GM21515 (cell line): Measurements from ENCODE around the gene ATRN.

Experiments
- ATAC-seq: cut with Tn5 transposase; IDR thresholded peaks from one replicate; pipeline ENCODE4 v1.9.1; 2021; ENCODE audit not compliant: unreplicated experiment

ATRN gene

DNA sequence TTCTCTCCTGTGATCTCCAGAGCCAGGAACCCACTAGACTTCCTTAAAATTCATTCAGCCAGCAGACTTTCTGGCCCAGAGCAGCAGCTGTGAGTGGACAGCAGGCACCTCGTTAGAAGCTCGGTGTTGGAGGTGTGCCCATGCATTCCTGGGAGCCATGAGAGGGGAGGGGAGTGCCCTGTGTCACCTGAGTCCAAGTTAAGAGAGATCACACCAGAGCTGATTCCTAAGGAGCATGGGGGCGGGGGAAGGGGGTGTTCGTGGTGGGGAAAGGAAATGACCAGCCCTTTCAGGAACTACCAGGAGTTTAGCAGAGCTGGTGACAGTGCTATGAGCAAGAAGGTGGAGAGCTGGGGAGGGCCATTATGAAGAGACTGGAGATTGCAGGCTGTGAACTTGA is 145.4 kb downstream of the ATRN start:
- ATAC-seq: no peak

DNA sequence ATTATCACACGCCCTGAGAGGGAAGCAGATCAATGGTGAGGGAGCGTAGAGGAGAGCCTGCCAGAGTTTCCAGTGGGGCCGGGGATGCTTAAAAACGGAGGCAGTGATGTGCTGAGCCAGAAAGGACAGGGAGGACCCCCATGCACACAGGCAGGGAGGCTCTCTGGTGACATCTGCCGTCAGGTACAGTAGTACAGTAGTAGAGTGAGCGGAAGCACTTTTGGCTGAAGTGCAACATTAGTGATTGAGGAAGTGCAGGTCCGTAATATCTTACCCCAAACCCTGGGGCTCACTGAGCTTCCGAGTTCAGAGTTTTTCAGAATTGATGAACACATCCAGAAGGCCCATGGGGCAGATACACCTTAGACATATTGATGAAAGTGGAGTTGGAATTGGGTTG is 150.3 kb downstream of the ATRN start:
- ATAC-seq: no peak

DNA sequence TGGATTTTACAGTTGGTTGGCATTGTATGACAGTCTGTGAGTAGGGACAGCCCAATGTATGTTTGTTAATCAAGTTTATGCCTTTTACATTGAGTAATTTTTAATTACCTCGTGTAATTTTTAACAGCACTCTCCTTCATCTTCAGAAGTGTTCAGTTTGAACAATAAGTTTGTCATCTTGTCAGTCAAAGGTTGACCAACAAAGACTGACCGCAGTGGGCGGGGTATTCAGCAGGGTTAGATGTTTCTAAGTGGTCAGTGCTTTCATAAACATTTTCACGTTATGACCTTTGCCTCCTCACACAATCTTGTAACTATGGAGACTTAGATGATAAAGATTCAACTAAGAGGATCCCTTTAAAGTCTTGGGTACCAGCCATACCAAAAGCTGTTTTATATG is 151.6 kb downstream of the ATRN start:
- no peak for ATAC-seq

DNA sequence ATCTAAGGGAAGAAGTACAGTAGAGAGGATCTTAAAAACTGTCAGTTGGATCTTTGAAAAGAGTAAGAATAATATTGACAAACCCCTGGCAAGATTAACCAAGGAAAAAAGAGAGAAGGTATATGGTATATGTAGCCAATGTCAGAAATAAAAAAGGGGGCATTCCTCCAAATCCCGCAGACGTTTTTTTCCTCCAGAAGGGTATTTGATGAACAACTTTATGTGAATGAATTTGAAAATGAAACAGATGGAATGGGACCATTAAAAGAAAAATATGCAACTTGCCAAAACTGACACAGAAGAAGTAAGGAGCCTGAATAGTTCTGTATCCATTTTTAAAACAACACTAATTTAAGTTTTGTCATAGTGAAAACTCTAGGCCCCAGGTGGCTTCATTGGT is 156.7 kb downstream of the ATRN start:
- ATAC-seq: no peak

DNA sequence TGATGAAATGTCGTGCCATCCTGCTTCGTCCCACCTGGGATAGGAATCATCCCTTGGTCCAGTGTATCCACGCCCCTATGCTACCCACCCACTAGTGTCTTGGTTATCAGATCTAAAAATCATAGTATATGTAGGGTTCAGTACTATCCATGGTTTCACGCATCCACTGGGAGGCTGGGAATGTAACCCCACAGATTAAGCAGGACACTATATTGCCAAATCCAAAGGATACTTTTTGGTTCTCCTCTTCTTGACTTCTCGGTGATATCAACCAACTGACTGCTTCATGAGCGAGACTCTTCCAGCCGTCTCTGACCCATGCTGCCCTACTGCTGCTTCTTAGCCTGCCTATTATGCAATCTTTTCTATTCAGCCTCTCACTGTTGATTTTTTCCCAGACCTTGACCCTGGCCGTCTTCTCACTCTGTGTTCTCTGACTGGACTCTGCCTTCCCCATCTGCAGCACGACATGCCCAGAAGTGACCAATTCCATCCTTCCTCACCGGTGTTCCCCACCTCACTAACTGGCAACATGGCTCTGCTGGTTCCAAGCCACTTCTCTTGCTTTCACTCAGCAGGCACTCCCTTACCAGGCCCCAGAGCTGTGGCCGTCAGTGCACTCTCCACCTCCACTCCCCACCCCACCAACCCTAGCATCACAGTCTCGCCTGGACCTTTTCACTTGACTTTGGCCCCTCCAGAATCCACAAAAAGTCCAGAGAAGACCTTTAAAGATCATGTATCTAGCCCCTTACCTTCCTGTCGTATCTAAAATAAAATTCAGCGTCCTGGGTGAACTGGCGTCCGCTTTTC is 157.9 kb downstream of the ATRN start:
- no peak for ATAC-seq

DNA sequence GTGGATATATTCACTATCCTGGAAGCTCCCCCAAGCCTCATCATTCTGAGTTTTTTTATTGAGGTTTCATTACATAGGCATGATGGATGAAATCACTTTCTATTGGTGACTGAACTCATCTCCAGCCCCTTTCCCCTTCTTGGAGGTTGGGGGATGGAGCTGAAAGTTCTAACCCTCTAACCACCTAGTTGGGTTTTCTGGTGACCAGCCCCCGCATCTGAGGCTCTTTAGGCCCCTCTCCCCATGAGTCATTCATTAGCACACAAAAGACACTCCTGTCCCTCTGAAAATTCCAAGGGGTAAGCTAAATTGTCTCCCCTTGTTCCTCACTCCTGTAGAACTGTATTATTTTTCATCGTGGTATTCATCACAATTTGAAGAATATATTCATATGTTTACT is 159.1 kb downstream of the ATRN start:
- no peak for ATAC-seq

DNA sequence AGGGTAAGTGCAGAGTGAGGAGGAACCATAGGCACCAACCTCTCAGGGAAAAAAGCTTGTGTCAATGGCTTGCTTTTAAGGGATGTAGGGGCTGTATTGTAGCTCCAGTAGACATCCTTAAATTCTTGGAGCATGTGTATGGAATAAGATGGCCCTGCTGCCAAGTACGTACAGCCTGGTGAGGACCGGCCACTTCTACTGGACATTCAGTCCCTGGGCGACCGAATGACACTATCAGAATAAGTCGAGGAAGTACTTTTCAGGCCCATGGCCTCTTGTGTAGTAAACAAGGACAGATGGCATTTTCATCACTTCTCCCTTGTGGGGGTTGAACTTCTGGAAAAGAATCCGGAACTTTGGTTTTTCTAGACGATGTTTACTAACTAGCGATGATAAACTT is 159.6 kb downstream of the ATRN start:
- no peak for ATAC-seq

DNA sequence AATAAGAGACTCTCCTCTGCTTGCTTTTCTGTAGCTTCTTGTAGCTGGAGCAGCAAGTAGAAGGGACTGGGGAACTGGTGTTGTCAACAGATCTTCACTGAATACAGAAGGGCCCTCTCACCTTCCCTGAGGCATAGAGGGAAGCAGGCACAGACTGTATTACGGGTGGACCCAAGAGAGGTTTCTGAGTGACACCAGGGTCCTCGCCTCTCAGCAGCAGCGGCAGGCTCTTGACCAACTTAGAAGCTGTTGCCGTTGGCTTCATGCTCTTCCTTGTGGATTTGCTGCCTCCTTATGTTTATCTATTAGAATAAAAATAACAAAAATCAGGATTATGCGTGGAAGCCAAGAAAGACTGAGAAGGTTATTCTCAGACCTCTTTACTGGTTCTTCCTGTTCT is 160.7 kb downstream of the ATRN start:
- ATAC-seq: no peak

DNA sequence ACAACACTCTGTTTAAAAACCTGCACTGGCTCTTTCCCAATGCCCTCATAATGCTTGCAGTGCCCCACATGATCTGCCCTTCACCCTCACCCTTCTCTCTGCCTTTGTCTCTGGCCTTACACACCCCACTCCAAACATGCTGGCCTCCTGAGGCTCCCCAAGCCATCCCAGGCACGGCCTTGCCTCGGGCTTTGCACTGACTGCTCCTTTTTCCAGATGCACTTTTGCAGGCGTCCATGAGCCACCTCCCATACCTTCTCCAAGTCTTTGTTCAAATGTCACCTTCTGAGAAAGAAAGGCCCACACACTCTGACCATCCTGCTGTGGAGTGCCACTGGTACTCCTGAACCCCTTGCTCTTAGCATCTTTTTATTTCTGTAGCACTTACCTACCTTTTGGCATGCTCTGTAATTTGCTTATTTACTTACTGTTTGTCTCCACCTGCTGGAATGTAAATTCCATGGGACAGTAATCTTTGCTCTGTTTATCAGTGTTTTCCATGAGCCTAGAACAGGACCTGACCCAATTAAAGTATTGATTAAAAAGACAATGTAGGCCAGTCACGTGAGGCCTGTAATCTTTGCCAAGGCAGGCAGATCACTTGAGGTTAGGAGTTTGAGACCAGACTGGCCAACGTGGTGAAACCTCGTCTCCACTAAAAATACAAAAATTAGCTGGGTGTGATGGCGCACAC is 161.6 kb downstream of the ATRN start:
- no peak for ATAC-seq

DNA sequence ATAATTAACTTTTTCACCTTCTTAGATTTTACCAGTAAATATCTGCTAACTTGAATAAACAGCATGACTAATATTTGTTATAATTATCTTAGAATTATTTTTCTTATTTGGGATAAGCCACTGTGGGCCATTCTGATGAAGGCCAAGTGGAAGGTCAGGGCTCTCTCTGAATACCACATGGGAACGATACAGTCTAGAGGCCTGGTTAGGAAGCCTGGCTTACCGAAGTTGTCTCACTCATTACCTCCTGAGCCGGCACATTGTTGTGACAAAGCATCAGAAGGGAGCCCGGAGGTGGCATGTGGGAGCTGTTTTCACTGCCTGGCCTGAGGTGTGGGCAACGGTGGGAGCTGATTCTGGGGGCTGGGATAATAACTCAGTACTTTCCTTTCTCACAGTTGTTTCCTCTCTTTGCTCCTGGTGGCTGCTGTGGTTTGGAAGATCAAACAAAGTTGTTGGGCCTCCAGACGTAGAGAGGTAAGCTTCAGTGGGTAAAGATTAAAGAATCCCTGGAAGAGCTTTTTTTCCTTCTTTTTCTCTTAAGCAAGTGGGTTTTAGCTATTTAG is 163.2 kb downstream of the ATRN start:
- ATAC-seq: no peak

DNA sequence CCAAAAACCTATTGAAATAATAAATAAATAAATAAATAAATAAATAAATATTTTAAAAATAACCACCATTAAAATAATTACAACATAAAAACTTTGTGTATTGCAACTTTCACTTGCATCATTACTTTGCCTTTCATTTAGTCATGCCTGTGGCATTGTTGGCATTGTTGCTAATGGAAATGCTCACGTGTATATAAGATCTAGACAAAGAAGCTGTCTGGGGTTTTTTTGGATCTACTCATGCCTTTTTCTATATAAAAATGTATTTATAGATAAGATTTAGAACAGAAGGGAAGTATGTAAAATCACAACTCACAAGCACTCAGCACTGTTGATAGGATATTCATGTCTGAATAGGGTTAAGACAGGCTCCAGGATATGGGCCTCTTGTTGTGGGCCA is 164.5 kb downstream of the ATRN start:
- no peak for ATAC-seq

DNA sequence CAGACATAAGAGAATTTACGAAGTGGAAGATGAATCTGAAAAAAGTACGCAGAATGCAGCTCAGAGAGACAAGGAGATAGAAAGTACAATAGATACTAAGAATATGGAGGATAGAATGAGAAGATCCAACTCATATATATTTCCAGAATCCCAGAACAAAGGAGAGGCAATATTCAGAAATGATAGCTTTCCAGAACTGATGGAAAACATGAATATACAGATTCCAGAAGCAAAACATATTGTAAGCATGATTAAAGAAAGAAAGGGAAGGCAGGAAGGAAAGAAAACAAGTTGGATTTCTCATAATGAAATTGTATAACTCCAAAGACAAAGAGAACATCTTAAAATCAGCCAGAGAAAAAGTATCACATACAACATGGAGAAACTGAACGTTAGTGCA is 169.4 kb downstream of the ATRN start:
- ATAC-seq: no peak

DNA sequence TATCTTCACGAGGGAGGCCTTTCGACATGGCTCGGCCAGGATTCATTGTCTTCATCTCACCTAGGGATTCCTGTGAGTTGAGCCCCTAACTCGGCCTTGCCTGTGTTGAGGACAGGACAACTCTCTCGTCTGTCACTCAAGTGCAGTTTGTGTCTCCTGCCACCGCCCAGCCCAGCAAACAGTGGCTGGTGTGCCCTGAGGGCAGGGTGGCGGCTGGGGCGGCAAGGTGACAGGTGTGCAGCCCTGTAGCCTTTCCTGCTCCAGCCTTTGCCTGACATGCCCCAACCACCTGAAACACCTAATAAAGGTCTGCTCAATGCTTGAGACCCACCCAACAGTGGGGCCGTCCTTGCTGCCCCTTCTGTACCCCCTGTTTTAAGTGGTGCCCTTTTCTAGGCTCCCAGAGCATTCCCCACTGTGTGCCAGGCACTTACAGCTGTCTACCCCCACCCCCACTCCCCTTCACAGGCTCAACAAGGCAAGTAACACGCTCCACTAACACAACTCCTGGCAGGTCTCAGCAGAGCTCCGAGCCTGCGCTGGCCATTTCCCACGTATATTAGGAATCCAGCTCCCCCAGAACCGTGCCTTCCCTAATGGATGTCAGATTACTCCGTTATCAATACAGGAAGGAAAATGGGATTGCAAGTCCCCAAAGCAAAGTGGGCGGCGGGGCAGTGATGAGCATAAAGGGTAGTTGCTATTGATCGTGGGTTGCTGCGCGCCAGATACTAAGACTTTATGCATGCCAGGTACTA is 174.7 kb downstream of the ATRN start:
- ATAC-seq: no peak

DNA sequence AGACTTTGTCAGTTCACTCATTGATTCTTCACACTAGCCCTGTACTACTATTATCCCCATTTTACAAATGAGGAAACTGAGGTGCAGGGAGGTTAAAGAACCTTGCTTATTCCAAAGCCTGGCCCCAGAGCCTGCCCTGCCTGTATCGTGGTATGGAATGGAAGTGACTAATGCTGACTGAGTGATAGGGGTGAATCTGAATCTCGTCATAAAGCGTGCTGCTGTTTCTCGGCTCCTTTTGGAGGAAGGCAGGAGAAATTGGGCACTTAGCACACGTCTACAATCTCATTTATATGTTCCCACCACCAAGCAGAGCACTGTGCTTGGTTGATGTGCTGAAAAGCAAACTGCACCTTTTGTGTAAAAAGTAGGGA is 175.2 kb downstream of the ATRN start:
- ATAC-seq: no peak

DNA sequence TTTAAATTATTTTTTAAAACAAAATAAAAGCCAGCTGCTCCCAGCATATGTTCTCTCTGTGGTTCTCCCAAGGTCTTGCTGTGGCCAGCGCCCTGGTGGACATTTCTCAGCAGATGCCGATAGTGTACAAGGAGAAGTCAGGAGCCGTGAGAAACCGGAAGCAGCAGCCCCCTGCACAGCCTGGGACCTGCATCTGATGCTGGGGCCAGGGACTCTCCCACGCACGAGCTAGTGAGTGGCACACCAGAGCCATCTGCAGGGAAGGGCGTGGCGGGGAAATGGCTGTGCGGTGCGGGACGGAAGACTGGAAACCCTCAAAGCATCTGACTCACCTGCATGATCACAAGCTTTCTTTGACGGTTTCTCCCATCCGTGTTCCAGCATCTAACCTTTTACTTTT is 175.8 kb downstream of the ATRN start:
- ATAC-seq: no peak

DNA sequence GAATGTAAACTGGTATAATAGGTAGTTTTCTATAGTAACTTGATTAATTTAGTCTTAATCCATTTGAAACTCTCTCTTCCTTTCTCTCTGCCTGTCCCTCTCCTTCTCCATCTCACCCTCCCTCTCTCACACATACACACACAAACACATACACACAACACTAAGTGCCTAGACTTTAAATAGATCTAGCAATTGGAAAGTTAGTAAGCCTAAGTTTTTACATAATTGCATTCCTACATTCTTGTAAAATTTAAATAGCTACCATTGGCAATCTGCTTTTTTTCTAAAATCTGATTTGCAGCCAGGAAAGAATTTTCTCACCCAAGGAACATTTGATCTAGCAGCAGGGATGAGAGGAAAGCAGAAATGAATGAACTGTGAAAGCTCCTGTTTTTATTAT is 176.7 kb downstream of the ATRN start:
- ATAC-seq: no peak

DNA sequence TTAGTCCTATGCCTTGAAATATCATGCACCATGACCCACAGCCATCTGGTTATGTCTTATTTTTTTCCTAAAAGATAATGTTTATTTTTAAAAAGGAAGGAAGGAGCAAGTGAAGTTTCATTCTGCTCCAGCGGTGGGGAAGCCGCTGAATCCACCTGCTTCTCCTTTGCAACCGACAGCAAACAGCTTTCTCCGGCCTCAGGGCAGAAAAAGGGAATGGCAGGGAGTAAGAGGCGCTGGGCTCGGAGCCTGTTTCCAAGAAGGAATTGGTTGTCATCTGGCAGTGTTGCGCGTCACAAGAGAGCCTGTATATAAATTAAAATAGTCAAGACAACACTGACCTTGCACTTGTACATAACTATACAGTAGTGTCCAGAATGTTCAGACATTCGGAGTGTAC is 178.1 kb downstream of the ATRN start:
- ATAC-seq: no peak

DNA sequence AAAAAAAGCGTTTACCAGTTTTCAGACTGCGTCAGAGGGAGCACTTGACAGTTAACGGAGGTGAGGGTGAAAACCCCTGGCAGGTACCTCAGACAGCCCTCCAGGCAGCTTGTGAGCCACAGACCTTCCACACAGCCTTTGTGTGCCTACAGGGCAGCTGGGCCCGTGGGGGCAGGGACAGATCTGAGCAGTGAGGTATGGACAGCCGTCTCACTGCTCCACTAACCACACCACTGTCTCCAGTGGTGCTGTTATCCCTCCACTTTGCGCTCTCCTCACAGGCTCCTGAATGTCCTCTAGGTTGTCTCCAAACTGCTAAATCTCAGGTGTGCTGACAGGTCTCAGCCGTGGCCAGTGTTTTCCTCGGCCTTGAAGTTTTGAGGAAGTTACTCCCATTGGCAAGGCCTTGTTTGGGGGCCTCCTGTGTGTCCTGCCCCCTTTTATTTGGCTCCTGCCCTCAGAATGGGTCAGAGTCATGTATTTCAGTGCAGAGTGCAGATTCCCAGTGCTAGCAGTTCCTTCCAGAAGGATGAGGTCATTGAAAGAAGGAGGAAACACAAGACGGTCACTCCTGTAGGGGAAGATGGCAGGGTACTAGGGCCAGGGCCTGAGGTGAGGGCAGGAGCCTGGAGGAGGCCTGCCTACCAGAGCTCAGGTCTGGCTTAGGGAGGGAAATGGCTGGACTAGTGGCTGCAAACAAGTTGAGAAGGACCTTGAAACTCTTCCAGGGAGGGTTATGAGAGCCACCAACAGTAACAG is 180.6 kb downstream of the ATRN start:
- no peak for ATAC-seq

DNA sequence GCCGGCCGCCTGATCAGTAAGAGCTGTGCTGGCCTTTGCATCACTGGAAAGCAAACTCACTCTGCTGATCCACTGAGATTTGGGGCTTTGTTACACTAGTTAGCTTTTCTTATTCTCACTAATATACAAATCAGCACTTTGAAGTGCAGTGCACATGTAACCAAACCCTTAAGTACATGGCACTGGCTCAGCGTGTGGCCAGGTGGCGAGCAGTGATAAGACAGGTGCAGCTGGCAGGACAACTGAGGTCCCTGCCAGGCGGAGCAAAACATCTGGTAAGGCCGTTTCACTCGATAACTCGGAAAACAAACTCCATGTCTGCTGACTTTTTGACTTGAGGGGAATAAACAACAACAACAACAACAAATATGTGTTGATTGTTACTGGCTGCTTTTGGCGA is 181.4 kb downstream of the ATRN start:
- no peak for ATAC-seq

DNA sequence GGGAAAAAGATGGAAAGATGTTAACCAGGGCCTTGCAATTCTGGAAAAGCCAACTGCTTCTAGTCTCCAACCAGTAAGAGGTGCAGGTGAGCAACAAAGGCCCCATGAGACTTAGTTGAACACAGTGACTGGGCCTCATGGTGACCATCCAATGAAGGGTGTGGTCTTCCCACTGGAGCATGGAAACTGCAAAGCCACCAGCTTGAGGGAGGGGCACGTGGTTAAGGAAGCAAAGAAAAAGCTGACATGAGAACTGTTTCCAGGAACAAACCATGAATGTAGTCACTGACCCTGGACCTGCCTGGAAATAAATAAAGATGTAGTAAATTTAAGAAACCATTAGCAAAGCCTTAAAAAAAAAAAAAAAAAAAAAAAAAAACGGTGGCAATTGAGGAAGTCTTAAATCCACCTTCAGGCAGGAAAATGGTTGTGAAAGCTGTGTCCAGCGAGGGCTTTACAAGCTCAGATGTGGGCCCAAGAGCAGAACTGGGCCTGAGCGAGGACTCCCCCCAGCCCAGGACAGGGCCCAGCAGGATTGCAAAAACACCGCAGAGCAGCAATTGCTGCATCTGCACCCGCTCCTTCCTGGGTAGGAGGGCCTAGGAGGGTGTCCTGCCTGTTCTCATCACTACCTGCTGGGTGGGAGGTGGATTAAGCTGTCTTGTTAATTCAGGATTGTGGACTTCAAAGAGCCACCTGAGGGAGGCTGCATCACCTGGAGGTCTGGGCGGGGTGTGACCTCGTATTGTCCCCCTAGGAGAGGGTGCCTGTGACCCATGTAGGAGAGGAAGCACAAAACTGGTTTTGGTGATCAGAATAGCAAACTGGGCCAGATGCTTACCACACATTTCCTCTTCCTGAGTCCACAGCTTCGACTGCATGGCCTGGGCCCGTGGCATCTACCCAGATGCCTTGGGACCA is 182.1 kb downstream of the ATRN start:
- ATAC-seq: no peak
